ENCODE measurements around the gene SV2C. TPM values are rescaled to one million over a fixed set of nuclear protein-coding genes. Genes with fewer than 3 reads are reported as not detected.

SV2C gene
- total and polyA plus RNA-seq, 10 of the 15 experiments (the other 5 are each of a cell fraction or from before 2014, with no cell fraction given): under 0.01 to 1.1 (median 0.63) TPM

DNA sequence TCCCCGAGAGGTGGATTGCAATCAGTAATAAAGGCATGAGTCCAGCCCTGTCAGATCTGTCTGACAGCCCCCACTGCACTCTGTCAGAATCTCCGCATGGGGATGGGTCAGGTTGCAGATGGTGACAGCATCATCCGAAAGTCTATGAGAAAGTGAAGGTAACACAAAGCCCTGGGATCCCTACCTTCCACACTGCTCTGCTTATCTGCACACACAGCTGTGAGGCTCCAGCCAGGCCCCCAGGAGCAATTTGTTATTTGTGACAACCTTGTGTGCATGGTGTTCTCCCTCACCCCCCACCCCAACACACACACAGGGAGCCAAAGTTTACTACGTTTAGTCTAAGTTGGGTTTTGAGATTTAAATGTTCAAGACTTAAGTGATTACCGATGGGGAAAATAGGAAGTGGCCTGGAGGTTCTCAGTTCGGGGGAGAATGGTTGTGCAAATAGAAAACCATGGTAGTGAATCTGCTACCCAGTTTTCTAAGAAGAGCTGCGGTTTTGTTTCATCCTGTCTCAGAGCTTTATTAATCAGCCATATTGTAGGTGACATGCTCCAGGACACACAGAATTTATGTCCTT is 92.7 kb downstream of the SV2C start (continued):
- TF ChIP-seq HCFC1 (IDR thresholded peaks at IDR 0.05; ENCODE audit: low read length) (no peak), YY1 (IDR thresholded peaks at IDR 0.05; ENCODE audit: low read depth, low read length) (no peak), ZBED1 (IDR thresholded peaks at IDR 0.05; ENCODE audit: borderline replicate concordance) (no peak), PAX8 (IDR thresholded peaks at IDR 0.05) (no peak), YBX1 (IDR thresholded peaks at IDR 0.05) (no peak), CBX3 (IDR thresholded peaks at IDR 0.05; ENCODE audit: borderline replicate concordance, low read depth) (no peak), IKZF1 (conservative IDR thresholded peaks at IDR 0.05) (no peak; the same call in 1 of the 2 replicates), SIX5 (IDR thresholded peaks at IDR 0.05; ENCODE audit: low read depth, low read length, severe bottlenecking) (no peak), ZNF384 (IDR thresholded peaks at IDR 0.05; ENCODE audit: borderline replicate concordance, low read depth, low read length) (no peak), SMAD1 (IDR thresholded peaks at IDR 0.05; ENCODE audit: low read depth, partially characterized antibody) (no peak), NRF1 (conservative IDR thresholded peaks at IDR 0.05; ENCODE audit: low read depth, low read length) (no peak), BACH1 (IDR thresholded peaks at IDR 0.05; ENCODE audit: borderline replicate concordance) (no peak), ESRRA (IDR thresholded peaks at IDR 0.05; ENCODE audit: low read length) (no peak), CREM (IDR thresholded peaks at IDR 0.05; ENCODE audit: low read depth) (peak; percentile 20; the same call in 1 of the 2 replicates), RAD21 (IDR thresholded peaks at IDR 0.05; ENCODE audit: insufficient read depth, low read depth, low read length) (0 out of 2 replicates have a peak, but pooled peaks have one; percentile 0), KDM1A (IDR thresholded peaks at IDR 0.05; ENCODE audit: borderline replicate concordance) (no peak), CBX5 (IDR thresholded peaks at IDR 0.05; ENCODE audit: low read depth) (0 out of 2 replicates have a peak, but pooled peaks have one; percentile 37), MYB (IDR thresholded peaks at IDR 0.05; ENCODE audit: borderline replicate concordance, low read depth, low read length) (no peak), GABPA (IDR thresholded peaks at IDR 0.05; ENCODE audit: low read depth) (0 out of 2 replicates have a peak, but pooled peaks have one; percentile 11), RUNX3 (IDR thresholded peaks at IDR 0.05; ENCODE audit: low read length) (peak; percentile 97), RB1 (IDR thresholded peaks at IDR 0.05; ENCODE audit: borderline replicate concordance) (no peak), SMAD5 (IDR thresholded peaks at IDR 0.05; ENCODE audit: low read depth) (no peak)
- TF ChIP-seq, protein P1, sequence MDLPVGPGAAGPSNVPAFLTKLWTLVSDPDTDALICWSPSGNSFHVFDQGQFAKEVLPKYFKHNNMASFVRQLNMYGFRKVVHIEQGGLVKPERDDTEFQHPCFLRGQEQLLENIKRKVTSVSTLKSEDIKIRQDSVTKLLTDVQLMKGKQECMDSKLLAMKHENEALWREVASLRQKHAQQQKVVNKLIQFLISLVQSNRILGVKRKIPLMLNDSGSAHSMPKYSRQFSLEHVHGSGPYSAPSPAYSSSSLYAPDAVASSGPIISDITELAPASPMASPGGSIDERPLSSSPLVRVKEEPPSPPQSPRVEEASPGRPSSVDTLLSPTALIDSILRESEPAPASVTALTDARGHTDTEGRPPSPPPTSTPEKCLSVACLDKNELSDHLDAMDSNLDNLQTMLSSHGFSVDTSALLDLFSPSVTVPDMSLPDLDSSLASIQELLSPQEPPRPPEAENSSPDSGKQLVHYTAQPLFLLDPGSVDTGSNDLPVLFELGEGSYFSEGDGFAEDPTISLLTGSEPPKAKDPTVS (IDR thresholded peaks at IDR 0.05; ENCODE audit: low read depth, low read length): no peak
- TF ChIP-seq, protein P2, sequence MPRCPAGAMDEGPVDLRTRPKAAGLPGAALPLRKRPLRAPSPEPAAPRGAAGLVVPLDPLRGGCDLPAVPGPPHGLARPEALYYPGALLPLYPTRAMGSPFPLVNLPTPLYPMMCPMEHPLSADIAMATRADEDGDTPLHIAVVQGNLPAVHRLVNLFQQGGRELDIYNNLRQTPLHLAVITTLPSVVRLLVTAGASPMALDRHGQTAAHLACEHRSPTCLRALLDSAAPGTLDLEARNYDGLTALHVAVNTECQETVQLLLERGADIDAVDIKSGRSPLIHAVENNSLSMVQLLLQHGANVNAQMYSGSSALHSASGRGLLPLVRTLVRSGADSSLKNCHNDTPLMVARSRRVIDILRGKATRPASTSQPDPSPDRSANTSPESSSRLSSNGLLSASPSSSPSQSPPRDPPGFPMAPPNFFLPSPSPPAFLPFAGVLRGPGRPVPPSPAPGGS (IDR thresholded peaks at IDR 0.05; ENCODE audit: borderline replicate concordance, insufficient read depth, low read depth, low read length, poor library complexity, severe bottlenecking): peak; percentile 8
- TF ChIP-seq, protein P3, sequence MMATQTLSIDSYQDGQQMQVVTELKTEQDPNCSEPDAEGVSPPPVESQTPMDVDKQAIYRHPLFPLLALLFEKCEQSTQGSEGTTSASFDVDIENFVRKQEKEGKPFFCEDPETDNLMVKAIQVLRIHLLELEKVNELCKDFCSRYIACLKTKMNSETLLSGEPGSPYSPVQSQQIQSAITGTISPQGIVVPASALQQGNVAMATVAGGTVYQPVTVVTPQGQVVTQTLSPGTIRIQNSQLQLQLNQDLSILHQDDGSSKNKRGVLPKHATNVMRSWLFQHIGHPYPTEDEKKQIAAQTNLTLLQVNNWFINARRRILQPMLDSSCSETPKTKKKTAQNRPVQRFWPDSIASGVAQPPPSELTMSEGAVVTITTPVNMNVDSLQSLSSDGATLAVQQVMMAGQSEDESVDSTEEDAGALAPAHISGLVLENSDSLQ (IDR thresholded peaks at IDR 0.05): peak; percentile 41; the same call in 1 of the 2 replicates
- TF ChIP-seq, protein P4, sequence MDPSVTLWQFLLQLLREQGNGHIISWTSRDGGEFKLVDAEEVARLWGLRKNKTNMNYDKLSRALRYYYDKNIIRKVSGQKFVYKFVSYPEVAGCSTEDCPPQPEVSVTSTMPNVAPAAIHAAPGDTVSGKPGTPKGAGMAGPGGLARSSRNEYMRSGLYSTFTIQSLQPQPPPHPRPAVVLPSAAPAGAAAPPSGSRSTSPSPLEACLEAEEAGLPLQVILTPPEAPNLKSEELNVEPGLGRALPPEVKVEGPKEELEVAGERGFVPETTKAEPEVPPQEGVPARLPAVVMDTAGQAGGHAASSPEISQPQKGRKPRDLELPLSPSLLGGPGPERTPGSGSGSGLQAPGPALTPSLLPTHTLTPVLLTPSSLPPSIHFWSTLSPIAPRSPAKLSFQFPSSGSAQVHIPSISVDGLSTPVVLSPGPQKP (IDR thresholded peaks at IDR 0.05; ENCODE audit: low read depth, low read length): no peak
- TF ChIP-seq, protein P5, sequence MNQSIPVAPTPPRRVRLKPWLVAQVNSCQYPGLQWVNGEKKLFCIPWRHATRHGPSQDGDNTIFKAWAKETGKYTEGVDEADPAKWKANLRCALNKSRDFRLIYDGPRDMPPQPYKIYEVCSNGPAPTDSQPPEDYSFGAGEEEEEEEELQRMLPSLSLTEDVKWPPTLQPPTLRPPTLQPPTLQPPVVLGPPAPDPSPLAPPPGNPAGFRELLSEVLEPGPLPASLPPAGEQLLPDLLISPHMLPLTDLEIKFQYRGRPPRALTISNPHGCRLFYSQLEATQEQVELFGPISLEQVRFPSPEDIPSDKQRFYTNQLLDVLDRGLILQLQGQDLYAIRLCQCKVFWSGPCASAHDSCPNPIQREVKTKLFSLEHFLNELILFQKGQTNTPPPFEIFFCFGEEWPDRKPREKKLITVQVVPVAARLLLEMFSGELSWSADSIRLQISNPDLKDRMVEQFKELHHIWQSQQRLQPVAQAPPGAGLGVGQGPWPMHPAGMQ (IDR thresholded peaks at IDR 0.05; ENCODE audit: borderline replicate concordance): no peak
